HG03159 (cell line): ENCODE data around the gene STIMATE.

Source experiments
- ATAC-seq: cut with Tn5 transposase; IDR thresholded peaks from one replicate; pipeline ENCODE4 v1.9.1; 2021; ENCODE audit warnings: mild to moderate bottlenecking, moderate library complexity; ENCODE audit not compliant: unreplicated experiment

Gene STIMATE

DNA sequence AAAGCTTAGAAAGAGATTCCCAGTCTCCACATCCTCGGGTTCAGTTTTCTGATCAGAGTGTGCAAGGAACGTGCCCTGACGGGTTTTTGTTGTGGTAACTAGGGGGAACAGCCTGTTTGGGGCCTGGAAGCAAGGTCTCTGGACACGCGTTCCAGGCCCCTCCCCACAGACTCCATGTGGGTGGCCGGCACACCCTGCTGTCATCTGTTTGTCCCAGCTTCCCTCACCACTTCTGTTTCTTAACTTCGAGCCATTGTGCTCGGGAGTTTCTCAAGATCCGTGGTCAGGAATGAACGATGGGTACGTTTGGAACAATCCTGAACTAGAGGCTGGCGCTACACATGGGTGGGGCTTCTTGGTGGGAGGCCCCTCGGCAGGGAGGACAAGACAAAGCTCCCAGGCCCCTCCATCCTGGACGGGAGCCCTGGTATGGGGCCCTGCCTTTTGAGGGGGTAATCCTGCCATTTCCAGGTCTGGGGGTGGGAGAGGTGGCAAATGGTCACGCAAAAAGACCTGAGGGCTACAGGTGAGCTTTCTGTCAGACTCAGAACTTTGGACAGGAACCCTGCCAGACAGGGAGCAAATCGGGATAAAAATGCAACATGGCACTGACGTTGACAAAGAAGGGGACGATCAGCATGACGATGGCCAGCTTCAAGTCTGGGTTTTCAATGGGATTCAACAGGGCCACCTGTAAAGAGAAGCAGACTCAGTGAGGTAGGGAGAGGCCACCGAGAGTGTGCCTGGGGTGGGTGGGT lies 54.1 kb downstream of the STIMATE start:
- ATAC-seq = no peak

DNA sequence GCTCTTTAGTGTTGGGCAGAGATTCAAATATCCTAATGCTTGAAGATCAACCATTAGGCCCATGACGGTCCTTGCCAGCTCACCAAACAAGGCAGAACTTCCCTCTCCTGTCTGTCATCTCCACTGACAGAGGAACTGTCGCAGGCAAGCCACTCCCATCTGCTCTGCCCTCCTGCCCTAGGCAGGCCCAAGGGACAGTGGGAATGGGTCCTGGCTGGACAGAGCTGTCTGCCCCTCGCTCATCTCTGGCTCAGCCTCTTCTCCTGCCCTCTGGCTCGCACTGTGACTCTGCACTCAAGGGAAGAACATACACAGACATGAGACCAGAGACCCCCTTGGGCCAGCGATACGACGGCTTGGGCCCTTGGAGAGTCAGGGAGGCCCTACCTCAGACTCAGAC lies 54.9 kb downstream of the STIMATE start:
- ATAC-seq = no peak

DNA sequence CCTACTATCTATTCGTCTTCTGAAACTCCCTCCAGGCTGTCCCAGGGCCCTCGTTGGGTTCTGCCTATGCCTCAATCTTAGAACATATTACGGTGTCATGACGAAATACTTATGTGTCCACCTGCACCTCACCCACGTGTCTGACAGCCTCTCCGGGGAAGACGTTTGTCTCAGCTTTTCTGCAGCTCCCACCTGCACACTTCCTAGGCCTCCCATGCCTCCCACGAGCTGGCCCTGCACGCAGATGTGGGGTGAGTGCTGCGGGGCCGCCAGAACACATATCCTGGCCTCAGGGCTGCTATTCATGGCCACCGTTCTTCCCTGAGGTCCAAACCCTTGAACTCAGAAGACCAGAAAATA lies 55.4 kb downstream of the STIMATE start:
- no peak for ATAC-seq

DNA sequence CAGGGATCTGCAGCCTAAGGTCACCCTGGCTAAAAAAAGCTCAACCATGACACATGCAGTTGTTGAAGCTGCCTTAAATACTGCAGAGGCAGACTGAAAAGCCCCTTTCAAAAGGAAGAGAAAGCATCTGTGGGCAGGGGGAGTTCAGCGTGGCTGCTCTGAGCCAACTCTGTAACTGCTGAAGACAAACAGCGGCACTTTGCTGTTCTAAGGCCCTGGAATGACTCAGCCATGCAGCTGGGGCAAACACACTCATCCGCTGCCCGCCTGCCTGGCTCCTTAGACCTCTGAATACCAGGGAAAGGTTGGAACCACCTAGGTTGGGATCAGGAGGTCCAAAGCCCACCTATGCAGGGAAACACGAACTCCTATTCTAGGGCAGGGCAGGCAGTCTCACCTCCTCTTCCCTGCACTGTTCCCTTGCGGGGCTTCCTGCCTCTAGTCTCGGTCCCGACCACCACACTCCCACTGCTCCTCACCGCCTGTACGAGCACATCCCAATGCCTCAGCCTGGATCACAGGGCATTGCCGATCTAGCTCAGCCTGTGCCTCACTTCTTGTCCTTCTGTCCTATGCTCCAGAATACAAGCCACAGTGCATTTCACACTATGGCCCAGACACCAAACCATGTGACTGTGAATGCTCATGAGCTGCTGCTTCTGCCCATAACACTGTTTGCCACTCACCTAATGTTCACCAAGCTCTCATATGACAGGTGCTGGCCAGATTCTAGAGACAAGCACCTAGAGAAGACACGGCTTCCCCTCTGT lies 56.0 kb downstream of the STIMATE start:
- no peak for ATAC-seq

DNA sequence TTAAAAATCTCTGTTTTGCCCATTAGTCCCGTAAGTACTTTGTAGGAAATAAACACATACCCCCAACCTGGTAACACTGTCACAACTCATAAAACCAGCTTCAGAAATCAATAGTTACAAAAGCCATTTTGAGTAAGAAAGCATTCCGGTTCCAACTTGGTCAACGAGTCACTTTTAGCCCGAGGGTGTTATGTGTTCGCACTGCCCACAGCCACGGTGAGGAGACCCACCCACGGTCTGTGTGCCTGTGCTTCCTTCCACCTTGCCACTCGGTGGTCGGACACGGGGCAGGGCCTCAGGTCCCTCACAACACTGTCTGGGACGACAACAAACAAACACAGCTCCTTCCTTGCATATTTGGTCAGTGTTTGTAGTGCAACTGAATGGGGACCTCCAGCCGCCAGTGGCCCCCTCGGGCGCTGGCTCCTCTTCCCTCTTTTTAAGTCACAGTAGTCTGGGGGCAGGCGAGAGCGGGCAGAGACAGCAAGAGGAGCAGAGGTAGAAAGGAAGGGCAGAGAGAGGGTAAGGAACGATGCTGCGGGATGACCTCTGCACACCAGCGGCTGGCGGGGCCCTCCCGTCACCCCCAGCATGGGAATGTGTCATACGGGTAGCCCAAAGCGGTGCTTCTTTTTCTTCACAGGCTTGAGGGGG lies 57.3 kb downstream of the STIMATE start:
- ATAC-seq = no peak

DNA sequence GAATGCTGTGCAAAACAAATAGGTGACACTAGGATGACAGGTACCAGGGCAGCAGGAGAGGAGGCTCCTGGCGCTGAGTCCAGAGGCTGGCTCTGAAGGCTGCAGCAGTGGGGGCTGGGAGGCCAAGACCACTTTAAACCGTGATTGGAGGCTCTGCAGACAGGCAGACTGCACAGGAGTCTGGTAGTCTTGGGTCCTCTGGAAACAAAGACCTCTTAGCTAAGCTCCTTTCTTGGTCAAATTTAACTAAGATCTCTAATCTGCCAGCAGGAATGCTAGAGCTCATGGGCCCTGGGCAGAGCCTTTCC lies 58.1 kb downstream of the STIMATE start:
- no peak for ATAC-seq

DNA sequence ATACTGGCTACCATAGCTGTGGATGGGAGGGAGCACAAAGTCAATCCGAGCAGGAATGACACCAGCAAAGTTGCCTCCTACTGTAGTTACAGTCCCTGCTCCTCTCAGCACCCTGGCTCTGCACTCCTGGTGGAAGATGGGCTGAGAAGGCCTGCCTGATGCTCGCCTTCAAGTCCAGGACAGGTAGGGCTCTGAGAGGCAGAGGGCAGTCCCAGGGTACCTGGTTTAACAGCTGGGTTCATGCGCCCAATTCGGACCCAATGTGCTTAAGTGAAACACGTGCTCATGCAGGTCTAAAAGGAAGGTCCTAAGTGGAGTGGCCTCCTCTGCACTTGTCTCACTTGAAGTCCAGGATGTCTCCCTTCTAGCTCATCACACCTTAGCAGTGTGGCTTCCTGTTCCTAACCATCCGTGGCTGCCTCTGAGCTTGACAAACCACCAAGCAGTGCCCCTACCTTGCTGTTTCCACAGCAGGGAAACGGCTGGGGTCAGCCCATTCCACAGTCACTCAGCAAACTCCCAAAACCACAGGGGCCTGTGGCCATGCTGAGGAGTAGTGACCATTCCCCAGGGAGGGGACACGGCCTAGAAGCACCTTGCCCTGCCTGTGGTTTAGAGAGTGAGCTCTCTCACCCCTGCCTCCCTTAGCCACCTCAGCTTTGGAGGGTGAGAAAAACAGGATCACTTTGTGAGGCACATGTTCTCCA lies 58.6 kb downstream of the STIMATE start:
- no peak for ATAC-seq

DNA sequence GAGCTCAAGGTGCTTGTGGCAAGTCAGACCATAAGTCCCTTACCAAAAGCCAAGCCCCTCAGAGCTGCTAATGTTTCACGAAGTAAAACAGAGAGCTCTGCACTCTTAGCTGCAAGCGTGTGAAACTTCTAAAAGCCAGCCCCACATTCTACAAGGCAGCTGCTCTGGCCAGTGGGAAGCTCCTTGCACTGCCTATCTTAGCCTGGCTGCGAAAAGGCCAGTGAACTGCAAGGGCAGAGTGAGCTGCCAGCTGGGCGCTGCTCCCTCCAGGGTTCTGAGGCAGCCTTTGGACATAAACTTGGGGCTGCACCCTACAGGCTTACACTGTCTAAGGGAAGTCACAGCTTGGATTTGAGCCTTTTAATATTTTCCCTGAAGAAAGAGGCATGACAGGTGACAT lies 60.4 kb downstream of the STIMATE start:
- ATAC-seq = no peak

DNA sequence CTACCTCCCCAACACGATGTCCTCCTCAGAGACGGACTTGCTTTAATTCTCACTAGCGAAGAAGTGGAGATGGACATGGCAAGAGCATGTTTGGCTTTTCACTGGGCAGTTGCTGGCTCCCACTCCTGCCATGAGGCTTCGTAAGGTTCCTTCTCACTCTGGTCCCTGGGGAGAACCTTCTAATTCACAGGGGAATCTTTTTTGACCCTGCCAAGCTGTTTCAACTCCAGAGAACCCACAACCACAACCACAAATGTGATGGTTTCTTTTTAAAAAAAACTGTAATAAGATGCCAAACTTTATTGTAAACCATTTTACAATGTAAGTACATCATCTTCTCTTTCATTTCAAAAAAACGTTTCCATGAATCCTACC lies 60.9 kb downstream of the STIMATE start:
- no peak for ATAC-seq

DNA sequence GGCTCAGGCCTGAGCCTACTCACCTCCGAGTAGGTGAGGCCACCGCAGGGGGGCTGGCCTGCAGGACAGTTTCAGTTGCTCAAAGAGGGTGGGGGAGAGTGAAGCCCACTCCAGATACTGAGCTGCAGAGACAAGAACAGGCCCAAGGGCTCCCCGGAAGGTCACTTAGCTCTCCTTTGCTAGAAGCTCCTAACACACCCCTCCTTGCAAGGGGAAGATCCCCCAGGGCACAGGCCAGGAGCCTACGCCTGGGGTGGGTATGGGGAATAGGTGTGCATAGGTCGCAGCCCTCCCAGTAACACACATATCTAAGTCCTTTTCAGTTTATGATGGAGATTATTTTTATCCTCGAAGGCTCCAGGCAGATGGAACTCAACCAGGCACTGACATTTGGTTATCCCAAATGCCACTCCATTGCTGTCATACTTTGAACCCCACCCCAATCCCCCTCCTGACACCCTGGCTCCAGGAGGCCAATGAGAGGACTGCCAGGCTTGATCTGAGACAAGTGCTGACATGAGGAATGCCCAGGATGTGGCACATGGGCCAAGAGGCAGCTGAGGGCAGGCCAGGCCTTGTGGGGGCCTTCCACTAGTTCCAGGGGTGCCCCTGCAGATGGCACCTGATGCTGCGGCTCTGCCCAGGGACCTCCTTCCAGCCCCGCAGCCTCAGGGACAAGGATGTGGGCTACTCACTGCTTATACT lies 61.4 kb downstream of the STIMATE start:
- ATAC-seq = no peak

DNA sequence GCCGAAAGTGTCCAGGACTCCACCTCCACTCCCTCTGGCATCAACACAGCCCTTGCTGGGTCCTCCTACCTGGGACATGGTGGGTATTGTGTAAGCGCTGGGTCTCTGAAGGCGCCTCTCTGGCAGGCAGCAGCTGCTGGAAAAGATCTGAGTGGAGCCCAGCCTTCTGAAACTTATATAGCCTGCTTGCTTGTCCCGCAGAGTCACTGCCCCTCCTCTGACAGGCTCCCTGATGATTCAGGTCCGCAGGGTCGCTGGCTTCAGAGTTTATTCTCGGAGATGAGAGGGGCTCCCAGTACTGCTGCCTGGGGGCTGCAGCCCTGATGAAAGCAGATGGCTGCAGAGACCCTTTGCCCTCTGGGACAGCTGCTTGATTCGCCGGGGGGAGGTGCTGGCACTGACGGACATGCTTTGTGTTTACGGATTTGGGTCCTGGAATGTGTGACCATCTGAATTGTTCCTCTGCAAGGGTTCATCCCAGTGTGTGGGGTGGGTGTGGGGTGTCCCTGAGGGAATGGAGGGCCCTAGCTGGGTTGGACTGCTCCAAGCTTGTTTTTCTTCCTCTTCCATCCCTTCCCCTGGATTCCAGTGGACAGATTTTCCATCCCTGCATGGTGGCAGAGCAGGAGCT lies 62.4 kb downstream of the STIMATE start, which contains the start of gene MUSTN1:
Gene MUSTN1 (minus strand): TSS at position 149 of the 631 bp plus-strand sequence. CDS start 71 bp downstream, at position 78.
- no peak for ATAC-seq

DNA sequence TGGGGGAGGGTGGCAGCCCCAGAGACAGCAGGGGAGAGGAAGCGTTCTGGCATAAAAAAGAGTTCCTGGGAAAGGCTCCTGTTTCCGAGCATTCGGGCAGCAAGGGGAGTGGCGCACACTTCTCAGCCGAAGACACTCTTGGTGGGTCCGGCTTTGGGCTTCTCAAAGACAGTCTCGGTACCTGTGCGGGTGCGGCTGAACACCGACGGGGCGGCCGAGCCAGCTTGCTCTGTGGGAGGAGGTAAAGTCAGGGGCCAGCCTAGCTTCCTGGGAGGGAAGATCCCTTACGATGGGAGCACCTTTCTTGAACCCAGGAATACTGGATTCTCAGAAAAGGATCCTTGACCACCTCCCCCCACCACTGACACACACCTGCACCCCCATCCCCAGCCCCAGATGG lies 64.1 kb downstream of the STIMATE start:
- no peak for ATAC-seq

DNA sequence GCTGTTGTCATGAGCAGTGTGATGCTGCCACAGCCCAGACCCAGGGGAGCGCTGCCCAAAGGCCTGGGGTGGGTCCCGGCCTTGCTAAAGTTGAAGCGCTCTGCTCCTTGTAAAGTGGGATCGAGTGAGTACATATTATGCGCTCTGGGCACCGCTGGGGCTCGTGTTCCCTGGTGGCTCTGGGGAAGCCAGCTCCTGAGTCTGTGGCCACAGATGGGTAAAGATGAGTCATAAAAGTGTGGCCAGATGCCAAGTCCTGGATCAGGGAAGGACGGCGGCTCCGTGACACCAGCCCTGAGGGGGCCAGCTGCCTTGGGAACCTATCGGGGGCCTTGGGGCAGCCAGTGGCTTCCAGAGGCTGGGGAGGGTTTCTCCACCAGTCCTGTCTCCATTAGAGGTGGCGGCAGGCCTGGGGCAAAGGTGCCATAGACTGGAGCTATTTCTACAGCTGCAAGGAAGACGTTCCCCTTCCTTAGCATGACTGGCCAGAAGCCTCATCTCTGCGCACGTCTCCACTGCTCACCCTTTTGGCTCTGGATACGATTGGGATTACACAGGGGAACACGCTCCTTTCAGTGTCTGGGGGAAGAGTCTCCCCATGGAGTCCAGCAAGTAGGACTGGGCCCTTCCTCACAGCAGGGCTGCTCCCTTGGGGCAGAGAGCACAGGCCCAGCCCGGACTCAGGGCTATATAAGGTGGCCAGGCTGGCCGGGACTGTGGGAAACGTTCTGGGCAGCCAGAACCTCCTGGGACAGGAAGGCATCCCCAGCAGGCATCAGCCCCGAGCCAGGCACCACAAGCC lies 65.6 kb downstream of the STIMATE start:
- ATAC-seq = no peak

DNA sequence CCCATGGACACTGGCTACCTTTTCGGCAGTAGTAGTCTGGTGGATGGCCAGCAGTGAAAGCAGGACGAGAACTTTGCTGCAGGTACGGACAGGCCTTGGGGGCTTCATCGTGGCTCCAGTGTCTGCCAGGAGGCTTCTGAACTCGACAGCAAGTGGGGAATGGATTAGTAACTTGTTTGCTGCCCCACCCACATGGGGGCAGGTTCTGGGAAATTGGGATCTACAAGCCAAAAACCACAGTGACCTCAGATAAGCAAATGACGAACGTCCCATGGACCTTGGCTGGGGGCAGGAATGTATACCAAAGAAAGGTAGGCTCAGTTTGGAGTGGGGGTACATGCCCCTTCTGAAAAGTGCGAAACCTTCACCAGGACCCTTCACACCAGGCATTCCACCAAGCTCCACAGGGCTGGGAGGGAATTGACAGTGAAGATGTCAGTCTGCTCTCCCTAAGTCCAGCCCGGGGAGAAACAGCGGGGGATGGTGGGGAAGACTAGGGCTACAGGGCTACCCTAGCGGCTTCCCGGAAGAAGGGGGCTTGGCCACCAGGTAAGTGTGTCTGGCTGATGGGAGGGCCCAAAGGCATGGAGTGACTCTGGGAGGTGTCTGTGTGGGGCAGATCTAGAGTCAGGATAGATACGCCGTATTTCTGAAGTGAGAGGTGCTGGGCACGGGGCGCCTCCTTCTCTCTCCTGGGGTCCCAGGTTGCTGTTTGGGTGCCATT lies 66.7 kb downstream of the STIMATE start, which contains the start of gene ITIH4:
Gene ITIH4 (minus strand): TSS at position 138 of the 724 bp plus-strand sequence. CDS start 30 bp downstream, at position 108.
- no peak for ATAC-seq

DNA sequence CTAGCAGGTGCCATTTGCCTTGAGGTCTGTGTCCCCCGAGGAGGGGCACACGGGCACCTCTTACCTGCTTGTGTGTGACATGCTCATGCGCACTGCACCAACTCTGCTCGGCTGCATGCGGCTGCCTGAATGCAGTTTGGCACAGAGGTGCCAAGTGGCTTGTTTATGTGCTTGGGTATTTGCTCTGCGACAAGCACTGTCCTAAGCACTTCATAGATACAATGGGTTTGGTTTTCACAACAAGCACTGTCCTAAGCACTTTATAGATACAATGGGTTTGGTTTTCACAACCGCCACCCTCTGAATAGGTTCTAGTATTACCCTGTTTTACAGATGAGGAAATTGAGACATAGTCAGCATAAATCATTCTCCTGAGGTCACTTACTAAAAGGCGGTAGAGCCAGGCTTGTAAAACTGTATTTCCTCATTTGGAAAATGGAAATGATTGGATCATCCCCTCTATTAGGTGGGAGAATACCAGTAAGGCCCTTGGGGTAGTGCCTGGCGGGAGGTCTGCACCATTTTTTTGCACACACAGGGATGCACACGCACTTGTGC lies 67.4 kb downstream of the STIMATE start:
- ATAC-seq = no peak

DNA sequence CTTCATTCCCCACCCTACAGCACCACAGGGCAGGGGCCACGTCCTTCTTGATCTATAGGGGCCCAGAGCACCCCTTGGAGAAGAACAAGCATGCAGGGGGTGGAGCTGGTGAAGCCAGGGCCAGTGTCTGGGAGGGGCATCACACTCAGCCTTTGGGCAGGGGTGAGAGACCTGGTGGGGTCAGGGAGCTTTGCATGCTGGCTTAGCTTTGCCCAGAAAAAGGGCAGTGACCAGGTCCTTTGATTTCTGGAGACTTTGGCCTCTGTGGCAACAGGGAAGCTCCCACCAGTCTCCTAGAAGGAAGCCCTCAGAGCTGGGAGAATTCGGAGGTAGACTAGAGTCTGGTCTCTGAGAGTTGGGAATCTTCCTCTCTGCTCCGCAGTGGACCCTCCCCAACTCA lies 67.9 kb downstream of the STIMATE start:
- no peak for ATAC-seq

DNA sequence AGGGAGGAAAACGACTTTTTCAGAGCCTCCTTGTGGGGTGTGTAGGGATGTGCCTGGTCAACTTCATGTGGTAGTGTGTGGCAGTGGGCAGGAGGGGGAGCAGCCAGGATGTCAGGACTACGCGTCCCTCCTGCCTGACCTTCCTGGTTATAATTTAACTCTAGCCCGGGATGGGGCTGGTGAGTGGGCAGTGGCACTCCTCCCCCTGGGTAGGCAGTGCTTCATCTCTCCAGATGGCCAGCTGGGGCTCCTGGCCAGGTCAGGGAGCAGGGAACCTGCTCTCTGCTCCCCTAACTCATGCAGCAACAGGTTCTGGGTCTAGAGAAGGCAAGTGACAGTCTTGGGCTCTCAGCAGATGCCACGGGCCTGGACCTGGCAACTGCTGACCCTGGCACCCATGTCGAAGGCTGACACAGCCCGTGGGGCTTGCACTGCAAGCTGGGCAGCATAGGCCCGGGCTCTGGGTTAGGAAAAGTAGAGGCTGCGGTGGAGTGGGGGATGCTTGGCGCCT lies 69.4 kb downstream of the STIMATE start:
- no peak for ATAC-seq

DNA sequence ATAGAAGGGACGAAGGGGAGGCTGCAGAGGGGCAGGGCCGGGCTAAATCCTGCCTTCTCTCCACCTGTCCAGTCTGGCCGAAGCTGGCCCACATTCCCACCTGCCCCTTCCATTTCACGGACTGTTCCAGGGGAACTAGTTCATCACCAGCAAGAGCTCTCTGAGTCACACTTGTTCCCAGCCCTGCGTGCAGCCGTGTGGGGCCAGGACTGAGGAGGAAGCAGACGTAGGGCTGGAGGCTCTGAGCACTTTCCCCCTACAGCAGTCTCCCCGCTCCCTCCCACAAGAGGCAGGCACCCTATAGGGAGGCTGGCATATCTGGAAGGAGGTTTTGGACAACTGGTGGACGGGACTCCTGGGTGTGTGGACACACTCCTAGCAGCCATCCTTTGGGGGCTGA lies 69.9 kb downstream of the STIMATE start:
- no peak for ATAC-seq
